ENCODE measurements around the gene CCDC50.

Gene CCDC50

DNA sequence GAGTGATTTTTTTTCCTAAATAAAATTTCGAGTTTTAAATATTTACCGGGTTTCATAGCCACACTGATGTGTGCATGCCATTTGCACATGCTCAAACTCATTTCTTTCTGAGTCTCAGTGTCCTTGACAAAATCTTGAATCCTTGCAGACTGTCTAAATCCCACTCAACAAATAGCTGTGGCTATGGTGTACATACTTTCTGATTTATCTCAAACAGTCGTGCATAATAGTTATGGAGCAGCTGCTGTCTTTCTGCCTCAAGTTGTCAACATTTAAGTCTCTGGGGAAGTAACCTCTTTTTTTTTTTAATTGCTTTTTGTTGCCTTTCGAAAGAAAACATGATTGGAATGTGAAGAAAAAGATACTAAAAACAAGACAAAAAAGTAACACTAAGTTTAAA, 53.9 kb downstream of the CCDC50 start:
- no peak for DNase-seq

DNA sequence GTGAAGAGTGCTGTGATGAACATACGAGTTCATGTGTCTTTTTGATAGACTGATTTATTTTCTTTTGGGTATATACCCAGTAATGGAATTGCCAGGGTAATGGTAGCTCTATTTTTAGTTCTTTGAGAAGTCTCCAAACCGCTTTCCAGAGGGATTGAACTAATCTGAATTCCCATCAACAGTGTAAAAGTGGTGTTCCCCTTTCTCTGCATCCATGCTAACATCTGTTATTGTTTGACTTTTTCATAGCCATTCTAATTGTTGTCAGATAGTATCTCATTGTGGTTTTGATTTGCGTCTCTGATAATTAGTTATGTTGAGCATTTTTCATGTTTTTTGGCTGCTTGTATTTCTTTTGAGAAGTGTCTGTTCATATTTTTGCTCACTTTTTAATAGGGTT, 55.9 kb downstream of the CCDC50 start:
- DNase-seq: no peak

- DNase-seq: no peak
These were observed 58.4 kb downstream of the CCDC50 start for GRCh38 chr3:191387441-191388077.

DNA sequence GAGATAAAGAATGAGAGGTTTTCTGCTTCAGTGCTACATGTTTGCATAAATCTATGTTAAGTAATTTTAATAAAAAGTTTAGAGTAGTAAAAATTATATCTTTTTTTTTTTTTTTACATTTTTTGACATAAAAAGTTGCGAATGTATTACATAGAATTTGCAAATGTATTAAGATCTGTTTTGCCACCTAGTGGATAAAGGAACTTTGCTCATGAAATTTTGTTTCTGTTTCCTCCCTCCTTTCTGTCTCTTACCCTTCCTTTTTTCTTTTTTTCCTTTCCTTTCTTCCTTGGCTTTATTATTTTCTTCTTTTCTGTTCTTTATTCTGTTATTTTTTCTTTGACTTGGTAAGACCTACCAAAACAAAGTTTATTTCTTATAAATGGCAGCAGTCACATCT, 59.6 kb downstream of the CCDC50 start:
- DNase-seq: no peak

DNA sequence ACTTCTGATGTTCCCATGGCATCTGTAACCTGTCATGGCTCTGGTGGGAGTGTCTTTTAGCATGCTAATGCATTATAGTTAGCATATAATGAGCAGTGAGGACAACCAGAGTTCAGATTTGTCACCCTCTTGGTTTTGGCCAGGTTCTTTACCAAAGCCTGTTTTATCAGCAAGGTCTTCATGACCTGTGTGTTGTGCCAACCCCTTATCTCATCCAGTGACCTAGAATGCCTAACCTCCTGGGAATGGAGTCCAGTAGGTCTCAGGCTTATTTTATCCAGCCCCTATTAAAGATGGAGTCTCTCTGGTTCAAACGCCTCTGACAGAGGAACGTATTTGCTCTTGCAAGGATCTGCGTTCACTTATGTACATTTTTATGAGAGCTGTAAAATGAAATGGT, 61.4 kb downstream of the CCDC50 start:
- DNase-seq: no peak

GRCh38 chr3:191391861-191392808, 62.9 kb downstream of the CCDC50 start:
- no peak for DNase-seq

DNA sequence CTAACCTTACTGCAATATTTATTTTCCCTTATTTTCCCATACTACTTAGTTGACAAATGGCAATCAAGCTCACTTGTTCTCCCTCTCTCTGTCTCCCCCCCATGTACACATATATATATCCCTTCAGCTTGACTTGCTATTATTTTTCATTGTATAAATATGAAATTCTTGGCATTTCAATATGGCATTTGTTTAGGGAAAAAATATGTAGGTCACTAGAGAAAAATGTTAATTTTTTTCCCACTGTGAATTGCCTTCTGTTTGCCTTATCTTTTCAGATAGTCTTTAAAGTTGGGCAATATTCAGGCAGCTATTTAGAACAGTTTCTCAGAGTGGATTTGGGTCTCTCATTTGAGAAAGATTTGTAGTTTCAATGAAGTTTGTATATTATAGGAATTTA, 64.0 kb downstream of the CCDC50 start:
- no peak for DNase-seq

DNA sequence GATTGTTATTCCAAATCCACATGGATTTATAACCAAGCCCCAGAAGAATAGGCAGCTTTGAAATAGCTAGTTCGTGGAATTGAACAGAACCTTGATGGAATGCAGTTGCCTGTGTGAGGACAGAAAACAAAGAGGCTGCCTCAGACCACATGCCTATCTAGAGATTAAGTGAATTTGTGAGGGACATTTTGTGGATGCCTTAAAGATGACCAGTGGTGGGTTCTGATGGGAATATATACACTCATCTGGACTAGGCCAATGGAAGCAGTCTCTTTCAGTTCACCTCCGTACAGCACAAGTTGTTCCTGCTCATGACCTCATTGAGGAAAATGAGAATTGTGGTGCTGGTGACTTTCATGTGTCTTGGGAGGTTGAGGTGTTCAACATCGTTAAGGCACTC, 68.6 kb downstream of the CCDC50 start:
- DNase-seq: no peak

GRCh38 chr3:191398607-191399006, 69.4 kb downstream of the CCDC50 start:
- DNase-seq: no peak

- DNase-seq: no peak
These were observed 70.7 kb downstream of the CCDC50 start for GRCh38 chr3:191399918-191400317.

DNA sequence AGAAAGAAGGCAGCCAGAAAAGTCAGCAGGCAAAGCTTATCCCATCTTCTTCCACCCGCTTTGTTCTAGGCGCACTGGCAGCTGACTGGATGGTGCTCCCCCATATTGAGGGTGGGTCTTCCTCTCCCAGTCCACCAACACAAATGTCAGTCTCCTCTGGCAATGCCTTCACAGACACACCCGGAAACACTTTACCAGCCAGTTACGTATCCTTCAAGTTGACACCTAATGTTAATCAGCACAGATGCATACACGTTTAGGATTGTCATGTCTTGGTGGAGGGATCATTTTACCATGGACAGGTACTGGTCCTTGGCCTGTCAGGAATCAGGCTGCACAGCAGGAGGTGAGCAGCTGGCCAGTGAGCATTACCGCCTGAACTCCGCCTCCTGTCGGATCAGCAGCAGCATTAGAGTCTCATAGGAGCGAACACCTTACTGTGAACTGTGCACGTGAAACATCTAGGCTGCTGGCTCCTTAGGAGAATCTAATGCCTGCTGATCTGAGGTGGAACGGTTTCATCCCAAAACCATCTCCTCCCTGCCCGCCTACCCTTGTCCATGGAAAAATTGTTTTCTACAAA, 72.7 kb downstream of the CCDC50 start:
- DNase-seq: peak; percentile 56

- no peak for DNase-seq
These were observed 80.7 kb downstream of the CCDC50 start for GRCh38 chr3:191409791-191410359.

- DNase-seq: no peak
These were observed 83.6 kb downstream of the CCDC50 start for GRCh38 chr3:191412759-191413158.

DNA sequence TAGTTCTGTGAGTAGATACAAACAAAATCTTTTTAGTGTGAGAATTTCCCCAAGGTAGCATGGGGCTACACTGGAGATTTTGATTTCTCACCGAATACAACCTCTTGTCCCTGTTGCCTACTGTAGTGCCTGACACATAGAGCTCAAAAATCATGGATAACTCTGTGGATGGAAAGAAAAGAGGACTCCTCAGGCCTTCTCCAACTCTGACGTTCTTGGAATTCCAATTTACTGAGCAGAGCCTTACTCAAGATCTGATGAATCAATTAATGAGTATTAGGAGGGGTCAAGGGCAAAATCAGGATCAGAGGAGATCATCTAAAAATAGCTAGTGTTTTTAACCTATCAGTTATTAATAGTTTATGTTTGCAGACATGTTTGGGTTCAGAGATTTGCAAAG, 85.1 kb downstream of the CCDC50 start:
- no peak for DNase-seq

DNA sequence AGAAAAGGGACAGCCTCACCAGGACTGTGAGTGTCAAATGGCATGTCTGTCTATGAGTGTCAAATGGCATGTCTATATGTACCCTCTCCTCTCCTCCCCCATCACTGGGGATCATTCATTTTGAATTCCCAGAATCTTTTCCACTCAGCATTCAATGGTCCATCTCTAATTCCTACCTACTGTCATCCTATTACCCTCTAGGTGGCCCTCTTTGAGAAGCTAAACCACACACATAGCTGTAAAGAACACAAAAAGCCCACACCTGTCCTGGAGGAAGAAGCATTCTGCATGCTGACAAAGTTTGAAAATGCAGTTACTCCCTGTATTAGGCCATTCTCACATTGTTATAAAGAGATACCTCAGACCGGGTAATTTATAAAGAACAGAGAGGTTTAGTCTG, 85.5 kb downstream of the CCDC50 start:
- no peak for DNase-seq

- no peak for DNase-seq
These were observed 86.4 kb downstream of the CCDC50 start for GRCh38 chr3:191415566-191415965.

- DNase-seq: no peak
These were observed 88.2 kb downstream of the CCDC50 start for GRCh38 chr3:191417457-191417729.

DNA sequence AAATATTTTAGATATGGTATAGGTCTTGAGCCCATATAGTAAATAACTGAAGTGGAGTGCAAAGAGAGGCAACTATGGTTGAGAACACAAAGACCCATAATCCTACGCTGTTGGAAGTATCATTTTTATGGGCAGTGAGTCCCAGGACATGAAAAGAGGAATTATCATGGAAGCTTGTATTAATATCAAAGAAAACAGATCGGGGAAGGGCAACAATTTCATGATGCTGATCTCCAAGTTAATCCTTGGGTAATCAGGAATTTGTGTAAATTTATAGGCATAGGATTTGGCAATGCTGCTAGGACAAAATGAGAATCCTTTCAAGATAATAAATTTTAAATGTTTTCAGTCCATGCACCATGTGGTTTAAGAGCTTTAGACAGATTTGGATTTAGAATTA, 91.6 kb downstream of the CCDC50 start:
- DNase-seq: peak; percentile 25

DNA sequence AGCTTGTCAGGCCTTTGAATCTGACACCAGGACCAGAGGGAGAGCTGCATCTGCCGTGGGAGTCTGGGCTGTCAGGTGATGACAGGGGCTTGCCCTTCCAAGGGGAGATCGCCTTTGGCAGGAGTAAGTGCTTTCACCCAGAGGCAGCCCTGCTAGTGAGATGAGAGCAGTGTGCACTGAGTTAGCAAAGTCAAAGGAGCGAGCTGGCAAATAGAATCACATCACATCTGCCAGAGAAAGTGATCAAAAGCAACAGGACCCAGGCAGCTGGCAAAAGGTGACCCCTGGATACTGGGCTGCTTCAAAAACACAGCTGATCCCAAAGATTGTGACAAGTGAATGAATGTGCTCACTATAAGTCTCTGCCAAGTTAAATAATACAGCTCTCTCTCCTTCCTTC, 95.7 kb downstream of the CCDC50 start:
- no peak for DNase-seq

DNA sequence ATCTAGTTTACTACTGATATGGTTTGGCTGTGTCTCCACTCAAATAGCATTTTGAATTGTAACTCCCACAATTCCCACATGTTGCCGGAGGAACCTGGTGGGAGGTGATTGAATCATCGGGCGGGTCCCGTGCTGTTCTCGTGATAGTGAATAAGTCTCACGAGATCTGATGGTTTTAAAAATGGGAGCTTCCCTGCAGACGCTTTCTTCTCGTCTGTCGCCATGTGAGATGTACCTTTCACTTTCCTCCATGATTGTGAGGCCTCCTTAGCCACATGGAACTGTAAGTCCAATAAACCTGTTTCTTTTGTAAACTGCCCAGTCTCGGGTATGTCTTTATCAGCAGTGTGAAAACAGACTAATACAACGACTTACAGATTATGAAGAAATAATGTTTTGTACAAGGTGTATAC, 96.1 kb downstream of the CCDC50 start:
- no peak for DNase-seq

DNA sequence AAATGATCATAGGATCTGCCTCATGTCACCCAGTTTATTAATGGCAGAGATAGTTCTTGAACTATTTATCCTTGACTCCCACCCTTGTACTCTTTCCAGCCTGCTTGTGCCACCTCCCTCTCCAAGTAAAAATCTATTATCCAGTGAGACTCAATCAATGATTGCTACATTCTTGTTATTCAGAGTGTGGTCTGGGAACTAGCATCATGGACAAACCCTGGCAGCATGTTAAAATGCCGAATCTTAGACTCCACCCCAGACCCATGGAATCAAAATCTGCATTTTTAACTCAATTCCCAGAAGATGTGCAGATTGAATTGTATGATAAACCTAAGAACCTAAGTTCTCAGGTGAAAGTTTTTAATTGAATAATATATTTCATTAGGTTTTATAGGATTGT, 97.1 kb downstream of the CCDC50 start:
- no peak for DNase-seq

DNA sequence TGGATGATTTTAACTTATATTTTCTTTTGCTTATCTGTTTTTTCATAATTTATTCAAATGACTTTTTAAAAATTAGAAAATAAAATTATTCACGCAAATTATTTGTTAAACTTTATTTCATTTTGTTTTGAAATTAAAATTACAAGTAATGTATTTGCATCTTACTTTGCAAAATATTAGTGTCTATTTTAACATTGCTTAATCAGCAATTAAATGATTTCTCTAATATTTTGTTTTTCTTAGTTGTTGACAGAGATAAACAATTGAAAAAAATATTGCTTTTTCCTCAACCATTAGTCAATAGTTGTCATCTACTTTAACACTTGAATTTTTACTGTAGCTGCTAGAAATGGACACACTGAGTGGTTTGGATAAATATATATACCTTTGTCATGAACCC, 99.0 kb downstream of the CCDC50 start:
- no peak for DNase-seq

DNA sequence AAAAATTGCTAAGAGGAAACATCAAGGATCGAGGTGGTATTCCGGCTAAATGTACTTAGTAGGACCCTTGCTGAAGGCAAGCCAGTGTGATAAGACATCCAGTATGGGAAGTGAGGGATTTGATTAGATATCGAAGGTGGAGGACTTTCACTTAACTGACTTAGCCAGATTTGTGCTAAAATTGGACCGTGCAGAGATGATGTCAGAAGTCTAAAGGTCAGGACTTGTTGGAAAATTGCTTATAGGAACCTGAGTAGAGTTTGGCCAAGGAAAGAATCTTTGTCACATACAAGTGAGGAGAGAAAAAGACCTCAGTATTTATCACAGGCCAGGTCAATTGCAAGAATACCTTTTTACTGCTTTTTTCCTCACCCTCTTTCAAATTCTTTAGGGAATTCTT, 100.9 kb downstream of the CCDC50 start:
- DNase-seq: no peak

Data from NCI-H82 (cell line).